ENCODE results near the gene PHACTR3.

PHACTR3 gene

DNA sequence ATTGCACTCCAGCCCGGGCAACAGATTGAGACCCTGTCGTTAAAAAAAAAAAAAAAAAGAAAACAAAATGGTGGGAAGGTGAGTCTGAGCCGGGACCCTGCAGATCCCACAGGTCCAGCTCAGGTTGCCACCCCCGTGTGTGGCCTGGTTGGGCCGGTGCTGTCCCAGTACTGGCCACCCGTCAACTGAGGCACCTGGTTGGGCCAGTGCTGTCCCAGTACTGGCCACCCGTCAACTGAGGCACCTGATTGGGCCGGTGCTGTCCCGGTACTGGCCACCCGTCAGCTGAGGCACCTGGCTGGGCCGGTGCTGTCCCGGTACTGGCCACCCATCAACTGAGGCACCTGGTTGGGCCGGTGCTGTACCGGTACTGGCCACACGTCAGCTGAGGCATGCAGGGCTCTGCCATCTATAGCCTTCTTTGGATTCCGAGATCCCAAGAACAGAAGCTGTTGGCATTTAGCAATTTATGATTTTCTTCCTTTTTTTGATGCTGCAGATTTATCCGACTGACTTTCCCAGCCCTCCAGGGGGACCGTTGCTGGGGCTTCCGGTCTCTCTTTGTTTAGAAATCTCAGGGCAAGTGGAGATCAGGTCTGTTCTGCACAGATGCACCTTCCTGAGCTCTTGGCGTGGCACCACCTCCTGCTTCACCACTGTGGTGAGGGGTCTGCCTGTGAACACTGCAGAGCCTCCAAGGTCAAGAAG lies 215.3 kb downstream of the PHACTR3 start:
- no peak for DNase-seq (ENCODE audit: low read depth)
- H3K4me3 ChIP-seq (ENCODE audit: low read depth, low read length) = no peak overlapping the region
- TF ChIP-seq, protein P1, sequence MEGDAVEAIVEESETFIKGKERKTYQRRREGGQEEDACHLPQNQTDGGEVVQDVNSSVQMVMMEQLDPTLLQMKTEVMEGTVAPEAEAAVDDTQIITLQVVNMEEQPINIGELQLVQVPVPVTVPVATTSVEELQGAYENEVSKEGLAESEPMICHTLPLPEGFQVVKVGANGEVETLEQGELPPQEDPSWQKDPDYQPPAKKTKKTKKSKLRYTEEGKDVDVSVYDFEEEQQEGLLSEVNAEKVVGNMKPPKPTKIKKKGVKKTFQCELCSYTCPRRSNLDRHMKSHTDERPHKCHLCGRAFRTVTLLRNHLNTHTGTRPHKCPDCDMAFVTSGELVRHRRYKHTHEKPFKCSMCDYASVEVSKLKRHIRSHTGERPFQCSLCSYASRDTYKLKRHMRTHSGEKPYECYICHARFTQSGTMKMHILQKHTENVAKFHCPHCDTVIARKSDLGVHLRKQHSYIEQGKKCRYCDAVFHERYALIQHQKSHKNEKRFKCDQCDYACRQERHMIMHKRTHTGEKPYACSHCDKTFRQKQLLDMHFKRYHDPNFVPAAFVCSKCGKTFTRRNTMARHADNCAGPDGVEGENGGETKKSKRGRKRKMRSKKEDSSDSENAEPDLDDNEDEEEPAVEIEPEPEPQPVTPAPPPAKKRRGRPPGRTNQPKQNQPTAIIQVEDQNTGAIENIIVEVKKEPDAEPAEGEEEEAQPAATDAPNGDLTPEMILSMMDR (IDR thresholded peaks at IDR 0.05; ENCODE audit: insufficient read depth, low read depth, low read length, missing control alignments) = no peak

DNA sequence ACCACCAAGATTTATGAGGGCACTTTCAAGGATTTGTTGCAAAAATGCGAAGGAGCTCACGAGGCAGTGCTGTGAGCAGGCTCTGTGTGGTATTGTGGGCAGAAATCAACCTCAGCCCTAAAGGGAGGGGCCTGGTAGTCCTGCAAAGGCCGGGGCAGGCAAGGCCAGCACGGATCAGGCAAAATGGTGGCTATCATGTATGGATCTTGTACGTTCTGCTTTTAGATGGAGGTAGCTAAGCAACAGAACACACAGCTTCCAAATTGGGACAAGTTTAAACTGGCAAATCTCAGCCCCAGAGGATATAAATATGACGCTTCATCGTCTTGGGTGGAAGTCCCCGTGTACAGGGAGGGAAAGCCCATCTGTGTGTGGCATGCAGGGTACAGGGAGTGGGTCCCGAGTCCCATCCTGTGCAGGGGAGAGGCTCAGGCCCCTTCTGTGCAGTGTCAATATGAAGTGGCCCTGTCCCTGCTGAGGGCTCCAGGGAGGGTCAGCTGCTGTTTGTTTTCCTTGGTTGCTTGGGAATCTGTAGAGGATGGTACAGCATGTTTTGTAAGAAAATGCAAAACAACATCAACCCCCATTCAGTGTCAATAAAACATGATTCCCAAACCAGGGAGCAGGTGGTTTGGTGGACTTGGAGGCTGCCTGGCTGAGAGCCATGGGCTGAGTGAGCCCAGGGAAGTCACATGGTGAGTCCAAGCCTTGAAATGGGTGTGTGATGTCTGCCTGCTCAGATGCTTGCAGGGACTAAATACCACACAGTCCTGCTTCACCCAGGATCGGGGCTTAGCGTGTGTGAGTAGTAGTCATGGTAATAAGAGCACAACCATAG lies 216.1 kb downstream of the PHACTR3 start:
- H3K4me3 ChIP-seq (ENCODE audit: low read depth, low read length) = no peak overlapping the region
- DNase-seq (ENCODE audit: low read depth) = peak; percentile 9
- TF ChIP-seq, protein P1 (IDR thresholded peaks at IDR 0.05; ENCODE audit: insufficient read depth, low read depth, low read length, missing control alignments) = no peak

DNA sequence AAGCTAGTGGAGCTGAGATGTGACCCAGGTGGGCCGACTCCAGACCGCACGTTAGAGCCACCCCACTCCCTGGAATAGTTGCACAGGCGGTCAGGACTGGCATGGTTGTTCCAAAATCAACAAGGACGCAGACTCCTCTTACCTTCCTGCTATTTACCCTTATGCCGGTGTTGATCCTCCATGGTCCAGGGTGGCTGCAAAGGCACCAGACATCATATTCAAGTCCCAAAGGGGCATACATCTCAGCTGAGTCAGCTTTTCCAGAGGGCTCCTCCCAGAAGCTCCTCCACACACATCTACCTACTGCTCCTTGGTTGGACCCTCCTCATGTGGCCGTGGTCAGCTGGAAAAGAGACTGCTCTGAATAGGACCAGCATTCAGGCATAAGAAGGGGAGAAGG lies 216.9 kb downstream of the PHACTR3 start:
- TF ChIP-seq, protein P1 (IDR thresholded peaks at IDR 0.05; ENCODE audit: insufficient read depth, low read depth, low read length, missing control alignments) = no peak
- no peak for DNase-seq (ENCODE audit: low read depth)
- no peak overlapping the region for H3K4me3 ChIP-seq (ENCODE audit: low read depth, low read length)

DNA sequence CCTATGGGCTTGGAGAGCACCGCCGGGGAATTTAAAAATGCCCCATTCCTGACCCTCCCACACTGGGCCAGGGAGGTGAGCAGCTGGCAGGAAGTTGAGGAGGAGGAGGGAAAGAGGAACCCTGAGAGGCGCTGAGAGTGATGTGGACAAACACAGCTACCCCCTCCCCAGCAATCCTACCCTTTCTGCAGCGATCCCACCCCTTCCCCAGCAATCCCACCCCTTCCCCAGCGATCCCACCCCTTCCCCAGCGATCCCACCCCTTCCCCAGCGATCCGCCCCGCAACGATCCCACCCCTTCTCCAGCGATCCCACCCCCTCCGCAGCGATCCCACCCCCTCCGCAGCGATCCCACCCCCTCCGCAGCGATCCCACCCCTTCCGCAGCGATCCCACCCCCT lies 217.4 kb downstream of the PHACTR3 start:
- TF ChIP-seq, protein P1 (IDR thresholded peaks at IDR 0.05; ENCODE audit: insufficient read depth, low read depth, low read length, missing control alignments) = no peak
- no peak overlapping the region for H3K4me3 ChIP-seq (ENCODE audit: low read depth, low read length)
- DNase-seq (ENCODE audit: low read depth) = no peak

DNA sequence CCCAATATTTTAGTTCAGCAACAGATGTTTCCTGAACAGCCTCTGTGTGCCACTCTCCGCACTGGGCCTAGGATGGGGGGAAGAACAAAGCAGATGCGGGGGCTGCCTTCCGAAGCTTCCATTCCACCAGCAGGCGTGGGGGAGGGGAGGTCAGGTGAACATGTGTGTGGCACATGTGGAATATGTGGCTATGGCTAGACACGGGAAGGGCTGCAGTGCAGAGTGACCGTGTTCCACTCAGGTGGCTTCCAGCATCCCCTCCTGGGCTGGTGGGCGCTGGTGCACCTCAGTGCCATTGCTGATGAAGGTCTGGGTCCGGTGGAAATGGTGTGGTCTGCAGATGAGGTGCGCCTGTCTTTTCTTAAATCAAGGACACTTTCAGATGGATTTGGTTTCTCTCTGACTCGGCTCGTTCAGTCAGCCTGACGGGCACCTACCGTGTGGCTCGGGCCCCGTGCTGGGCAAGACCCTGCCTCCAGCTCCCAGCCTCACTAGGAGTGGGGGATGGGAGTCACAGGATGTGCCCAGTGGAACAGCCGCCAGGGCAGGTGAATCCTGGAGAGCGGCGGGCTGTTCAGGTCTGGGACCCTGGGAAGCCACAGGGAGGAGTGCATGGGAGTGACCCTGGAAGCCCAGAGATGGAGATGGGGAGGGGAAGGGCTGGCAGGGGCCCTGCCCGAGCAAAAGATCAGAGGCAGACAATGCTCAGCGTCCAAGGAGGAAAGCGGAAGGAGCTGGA lies 218.1 kb downstream of the PHACTR3 start:
- no peak overlapping the region for H3K4me3 ChIP-seq (ENCODE audit: low read depth, low read length)
- TF ChIP-seq, protein P1 (IDR thresholded peaks at IDR 0.05; ENCODE audit: insufficient read depth, low read depth, low read length, missing control alignments) = no peak
- no peak for DNase-seq (ENCODE audit: low read depth)

DNA sequence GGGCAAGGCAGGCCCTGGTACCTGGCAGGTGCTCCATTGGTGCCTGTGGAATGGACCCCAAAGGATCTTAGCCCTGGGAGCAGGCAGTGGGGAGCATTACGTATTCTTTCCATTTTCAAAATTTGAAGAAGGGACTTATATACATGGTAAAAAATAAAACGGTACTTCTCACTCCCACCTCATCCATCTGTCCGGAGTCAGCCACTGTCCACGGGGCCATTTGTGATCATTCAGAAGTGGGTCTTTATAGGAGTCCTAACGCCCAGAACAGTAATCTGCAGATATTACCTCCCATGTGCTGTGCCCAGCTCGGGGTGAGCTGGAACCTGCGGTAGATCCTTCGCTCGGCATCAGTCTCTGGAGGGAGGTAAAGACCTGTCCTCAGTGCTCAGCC lies 218.7 kb downstream of the PHACTR3 start:
- no peak overlapping the region for H3K4me3 ChIP-seq (ENCODE audit: low read depth, low read length)
- TF ChIP-seq, protein P1 (IDR thresholded peaks at IDR 0.05; ENCODE audit: insufficient read depth, low read depth, low read length, missing control alignments) = no peak
- no peak for DNase-seq (ENCODE audit: low read depth)
